ENCODE results near the gene SPATA19. TPM values are rescaled to one million over a fixed set of nuclear protein-coding genes. Genes with fewer than 3 reads are reported as not detected.

The SPATA19 gene
- total RNA-seq, 4 donors from 2014 or later = not detected

DNA sequence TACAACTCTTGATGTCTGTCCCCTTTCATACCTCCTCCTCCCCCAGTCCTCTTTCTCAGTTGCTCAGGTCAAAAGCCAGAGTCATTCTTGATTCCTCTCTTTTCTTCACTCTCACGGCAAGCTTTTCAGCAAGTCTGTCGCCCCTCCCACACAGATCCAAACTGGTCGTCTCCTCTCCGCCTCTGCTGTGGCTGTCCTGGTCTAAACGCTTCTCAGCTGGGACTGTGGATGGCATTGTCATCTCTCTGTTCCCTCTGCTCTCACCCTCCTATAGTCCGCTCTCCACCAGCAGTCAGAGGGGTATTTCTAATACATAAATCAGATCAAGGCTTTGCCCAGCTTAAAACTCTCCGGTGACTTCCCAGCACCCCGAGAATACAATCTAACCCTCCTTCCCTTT, 46.8 kb upstream of the SPATA19 start:
- H3K27me3 ChIP-seq = no peaks in the 10 kb centered on the region
- TF ChIP-seq POLR2A (IDR thresholded peaks at IDR 0.05) = no peak
- TF ChIP-seq, protein P1, sequence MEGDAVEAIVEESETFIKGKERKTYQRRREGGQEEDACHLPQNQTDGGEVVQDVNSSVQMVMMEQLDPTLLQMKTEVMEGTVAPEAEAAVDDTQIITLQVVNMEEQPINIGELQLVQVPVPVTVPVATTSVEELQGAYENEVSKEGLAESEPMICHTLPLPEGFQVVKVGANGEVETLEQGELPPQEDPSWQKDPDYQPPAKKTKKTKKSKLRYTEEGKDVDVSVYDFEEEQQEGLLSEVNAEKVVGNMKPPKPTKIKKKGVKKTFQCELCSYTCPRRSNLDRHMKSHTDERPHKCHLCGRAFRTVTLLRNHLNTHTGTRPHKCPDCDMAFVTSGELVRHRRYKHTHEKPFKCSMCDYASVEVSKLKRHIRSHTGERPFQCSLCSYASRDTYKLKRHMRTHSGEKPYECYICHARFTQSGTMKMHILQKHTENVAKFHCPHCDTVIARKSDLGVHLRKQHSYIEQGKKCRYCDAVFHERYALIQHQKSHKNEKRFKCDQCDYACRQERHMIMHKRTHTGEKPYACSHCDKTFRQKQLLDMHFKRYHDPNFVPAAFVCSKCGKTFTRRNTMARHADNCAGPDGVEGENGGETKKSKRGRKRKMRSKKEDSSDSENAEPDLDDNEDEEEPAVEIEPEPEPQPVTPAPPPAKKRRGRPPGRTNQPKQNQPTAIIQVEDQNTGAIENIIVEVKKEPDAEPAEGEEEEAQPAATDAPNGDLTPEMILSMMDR (IDR thresholded peaks at IDR 0.05 in 4 of 5, conservative IDR thresholded peaks at IDR 0.05 in 1 of 5) = no peak
- in situ Hi-C loops (cut with MboI; ENCODE audit: low sequenced_read_pairs in 4 of 4) (no loop called here), intact Hi-C loops (cut with DNase I; ENCODE audit: low total_unique reads) (no loop called here)
- H3K27ac ChIP-seq = no peak overlapping the region
- H3K36me3 ChIP-seq = no peaks in the 10 kb centered on the region
- ATAC-seq (no peak), DNase-seq (no peak)
- no peaks in the 10 kb centered on the region for H3K4me1 ChIP-seq
- no peaks in the 10 kb centered on the region for H3K9me3 ChIP-seq
- H3K4me3 ChIP-seq = no peak overlapping the region

DNA sequence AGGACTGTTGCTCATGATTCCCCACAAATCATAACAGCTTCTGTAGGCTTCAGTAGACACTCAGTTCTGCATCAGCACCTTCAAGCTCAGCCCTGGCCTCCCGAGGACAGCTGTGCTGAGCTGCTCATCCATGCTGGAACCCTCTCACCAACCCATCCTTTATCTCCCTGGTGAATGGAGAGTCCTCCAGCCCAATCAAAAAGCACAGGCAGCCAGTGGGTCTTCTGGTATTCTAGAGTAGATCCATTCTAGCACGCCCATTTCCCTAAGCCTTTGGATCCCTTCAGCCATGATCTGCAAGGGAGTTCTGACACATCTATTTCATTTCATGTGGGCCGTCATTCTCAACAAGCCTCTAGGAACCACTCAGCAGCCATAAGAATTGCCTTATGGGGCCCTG, 44.6 kb upstream of the SPATA19 start:
- intact Hi-C loops (cut with DNase I; ENCODE audit: low total_unique reads) (no loop called here), in situ Hi-C loops (cut with MboI; ENCODE audit: low sequenced_read_pairs in 4 of 4) (no loop called here)
- TF ChIP-seq, protein P1 (IDR thresholded peaks at IDR 0.05 in 4 of 5, conservative IDR thresholded peaks at IDR 0.05 in 1 of 5) = no peak
- no peak for TF ChIP-seq POLR2A (IDR thresholded peaks at IDR 0.05)
- no peak overlapping the region for H3K27ac ChIP-seq
- H3K9me3 ChIP-seq = no peaks in the 10 kb centered on the region
- H3K4me1 ChIP-seq = no peaks in the 10 kb centered on the region
- H3K27me3 ChIP-seq = no peaks in the 10 kb centered on the region
- DNase-seq (no peak), ATAC-seq (no peak)
- H3K4me3 ChIP-seq = no peak overlapping the region
- no peaks in the 10 kb centered on the region for H3K36me3 ChIP-seq

DNA sequence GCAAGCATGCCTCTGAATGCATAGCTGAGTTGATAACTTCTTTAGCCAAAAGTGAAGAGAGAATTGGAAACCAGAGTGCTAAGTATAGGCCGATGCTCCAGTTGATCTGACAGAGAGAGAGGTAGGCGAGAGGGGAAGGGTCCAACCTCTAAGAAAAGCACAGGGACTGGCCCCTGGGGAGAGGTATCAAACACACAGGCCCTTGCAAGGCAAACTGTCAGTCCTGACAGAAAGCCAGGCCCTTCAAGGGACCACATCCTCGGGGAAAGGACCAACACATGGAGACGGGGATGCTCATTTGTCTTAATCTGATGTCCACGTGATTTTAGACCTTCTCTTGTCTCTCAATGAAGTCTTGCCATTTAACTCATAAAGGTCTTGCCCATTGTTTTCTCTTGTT, 43.9 kb upstream of the SPATA19 start:
- H3K4me3 ChIP-seq = no peak overlapping the region
- DNase-seq (no peak), ATAC-seq (no peak)
- TF ChIP-seq, protein P1 (IDR thresholded peaks at IDR 0.05 in 4 of 5, conservative IDR thresholded peaks at IDR 0.05 in 1 of 5) = no peak
- TF ChIP-seq POLR2A (IDR thresholded peaks at IDR 0.05) = no peak
- H3K27me3 ChIP-seq = no peaks in the 10 kb centered on the region
- no peak overlapping the region for H3K27ac ChIP-seq
- intact Hi-C loops (cut with DNase I; ENCODE audit: low total_unique reads) (no loop called here), in situ Hi-C loops (cut with MboI; ENCODE audit: low sequenced_read_pairs in 4 of 4) (no loop called here)
- no peaks in the 10 kb centered on the region for H3K36me3 ChIP-seq
- H3K4me1 ChIP-seq = no peaks in the 10 kb centered on the region
- H3K9me3 ChIP-seq = no peaks in the 10 kb centered on the region

DNA sequence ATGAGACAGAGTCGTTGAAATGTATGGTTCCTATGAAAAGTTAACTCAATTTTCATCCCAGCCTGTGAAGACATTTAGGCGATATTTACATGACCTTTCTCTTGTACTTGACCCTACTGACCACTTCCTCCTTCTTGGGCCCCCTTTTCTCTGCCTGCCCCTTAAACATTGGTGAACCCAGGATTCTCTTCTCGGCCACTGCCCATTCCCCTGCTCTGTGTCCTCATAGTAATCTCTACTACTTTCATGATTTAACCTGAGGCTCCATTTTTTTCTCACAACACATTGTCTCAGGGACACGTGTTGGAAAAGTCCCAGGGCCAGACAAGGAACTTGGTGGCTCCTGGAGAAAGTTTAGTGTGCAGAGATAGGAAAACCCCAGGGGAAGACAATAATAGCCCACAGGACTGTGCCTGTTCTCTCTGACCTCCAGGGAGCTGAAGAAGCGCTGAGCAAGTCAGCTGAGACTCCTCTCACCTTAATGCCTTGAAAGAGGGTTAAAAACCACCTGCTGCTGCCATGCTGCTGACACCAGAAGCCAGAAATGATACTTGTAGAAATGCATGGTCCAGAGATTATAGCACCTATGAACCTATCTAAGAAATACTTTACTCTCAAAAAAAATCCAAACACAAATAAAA, 42.5 kb upstream of the SPATA19 start:
- Histone ChIP-seq H3K4me3 (no peak overlapping the region), H3K9me3 (no peaks in the 10 kb centered on the region), H3K36me3 (no peaks in the 10 kb centered on the region), H3K27ac (no peak overlapping the region), H3K27me3 (no peaks in the 10 kb centered on the region), H3K4me1 (no peaks in the 10 kb centered on the region)
- in situ Hi-C loops (cut with MboI; ENCODE audit: low sequenced_read_pairs in 4 of 4) (no loop called here), intact Hi-C loops (cut with DNase I; ENCODE audit: low total_unique reads) (no loop called here)
- ATAC-seq (no peak), DNase-seq (no peak)
- TF ChIP-seq, protein P1 (IDR thresholded peaks at IDR 0.05 in 4 of 5, conservative IDR thresholded peaks at IDR 0.05 in 1 of 5) = no peak
- TF ChIP-seq POLR2A (IDR thresholded peaks at IDR 0.05) = no peak

DNA sequence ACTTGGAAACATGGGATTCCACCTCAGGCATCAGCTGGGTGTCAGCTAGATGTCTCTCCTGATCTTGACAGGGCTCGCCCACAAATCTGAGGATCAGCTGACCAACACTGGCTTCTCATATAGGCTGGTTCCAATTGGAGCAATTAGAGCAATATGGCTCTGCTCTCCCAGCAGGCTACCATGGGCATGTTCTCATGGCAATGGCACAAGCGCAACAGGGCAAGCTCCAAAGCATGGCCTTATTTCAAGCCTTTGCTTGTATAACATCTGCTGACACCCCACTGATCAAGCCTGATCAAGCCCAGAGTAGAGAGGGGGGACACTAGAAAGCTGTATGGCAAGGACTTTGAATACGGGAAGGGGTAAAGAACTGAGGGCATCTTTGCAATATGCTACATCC, 40.7 kb upstream of the SPATA19 start:
- Histone ChIP-seq H3K9me3 (no peaks in the 10 kb centered on the region), H3K27me3 (no peaks in the 10 kb centered on the region), H3K36me3 (no peaks in the 10 kb centered on the region), H3K4me3 (no peak overlapping the region), H3K27ac (no peak overlapping the region), H3K4me1 (no peaks in the 10 kb centered on the region)
- ATAC-seq (no peak), DNase-seq (no peak)
- no peak for TF ChIP-seq POLR2A (IDR thresholded peaks at IDR 0.05)
- TF ChIP-seq, protein P1 (IDR thresholded peaks at IDR 0.05 in 4 of 5, conservative IDR thresholded peaks at IDR 0.05 in 1 of 5) = no peak
- intact Hi-C loops (cut with DNase I; ENCODE audit: low total_unique reads) (no loop called here), in situ Hi-C loops (cut with MboI; ENCODE audit: low sequenced_read_pairs in 4 of 4) (no loop called here)
